NCI-H446 treated with DMSO at 0.1 percent for 48 hours (cell line): Measurements from ENCODE around the gene AOAH.
"Not testable (repeated sequence)": the region's sequence is repeated elsewhere in the genome, so short reads cannot be mapped to it uniquely, and the experiment has no call there.

Experiments used
- DNase-seq: peaks from one replicate; lab custom pipeline; 2025; lab: John Stamatoyannopoulos, UW

The AOAH gene

GRCh38 chr7:36657036-36657660, 67.1 kb downstream of the AOAH start:
- no peak for DNase-seq

DNA sequence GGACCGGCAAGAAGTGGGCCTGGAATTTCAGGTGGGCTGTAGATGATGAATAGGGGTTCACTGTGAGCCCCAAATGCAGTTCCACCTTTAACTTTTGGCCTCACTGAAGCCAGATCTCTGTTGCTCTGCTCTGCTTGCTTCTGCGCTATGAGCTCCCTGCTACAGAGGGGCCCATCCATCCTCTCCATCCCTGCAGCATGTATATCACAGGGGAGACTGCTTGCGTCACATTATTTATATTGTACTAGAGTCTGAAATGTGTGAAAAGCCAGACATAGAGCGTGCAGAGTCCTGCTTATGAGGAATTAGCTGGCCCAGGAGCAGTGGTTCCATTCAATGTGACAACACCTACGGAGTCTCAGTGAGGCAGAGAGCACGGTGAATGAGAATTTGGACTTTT, 69.9 kb downstream of the AOAH start:
- no peak for DNase-seq

DNA sequence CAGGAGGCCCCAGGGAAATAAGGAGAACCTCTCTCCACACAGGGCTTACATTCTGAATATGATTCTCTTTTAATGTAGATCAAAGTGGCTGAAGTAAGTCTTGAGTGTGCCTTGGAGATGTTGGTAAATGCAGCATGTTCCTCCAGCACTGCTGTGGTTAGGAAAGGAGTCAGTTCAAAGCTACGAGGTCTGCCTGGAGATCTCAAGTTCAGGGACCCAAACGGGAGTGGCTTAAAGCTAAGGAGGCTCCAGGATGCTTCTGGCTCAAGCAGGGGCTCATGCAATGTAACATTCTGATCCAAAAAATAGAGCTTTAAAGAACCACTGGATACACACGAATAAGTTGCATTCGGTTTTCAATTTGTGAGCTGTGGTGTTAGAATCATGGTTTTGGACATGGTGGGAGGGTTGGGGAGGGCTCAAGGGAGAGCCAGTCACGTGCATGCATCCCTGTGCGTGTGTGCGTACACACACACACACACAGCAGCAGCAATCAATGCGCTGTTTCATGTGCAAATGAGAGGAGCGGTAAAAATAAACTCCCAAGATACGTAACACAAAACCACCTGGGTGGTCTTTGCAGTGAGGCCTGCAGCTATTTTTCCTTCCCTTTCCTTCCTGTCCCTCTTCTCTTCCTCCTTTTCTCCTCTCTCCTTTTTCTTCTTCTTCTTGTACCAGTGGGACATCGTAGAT, 70.5 kb downstream of the AOAH start:
- no peak for DNase-seq

- DNase-seq: no peak
Observed at GRCh38 chr7:36653008-36653662, 71.2 kb downstream of the AOAH start.

DNA sequence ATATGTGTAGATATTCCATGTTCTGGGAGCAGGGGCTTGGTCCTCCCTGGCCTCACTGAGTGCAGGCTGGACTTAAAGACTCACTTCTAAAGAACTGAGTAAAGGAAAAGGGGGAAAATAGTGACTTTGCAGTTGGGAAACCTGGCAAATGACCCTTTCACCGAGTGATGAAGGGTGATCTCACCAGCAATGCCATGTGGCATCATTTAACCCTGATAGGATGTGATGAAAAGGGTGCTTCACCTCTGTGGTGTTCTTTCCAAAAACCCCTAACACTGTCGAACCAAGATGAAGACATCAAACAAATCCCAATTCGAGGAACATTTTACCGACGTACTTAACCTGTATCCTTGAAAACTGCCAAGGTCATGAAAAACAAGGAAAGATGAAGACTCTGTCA, 71.9 kb downstream of the AOAH start:
- DNase-seq: no peak

GRCh38 chr7:36651404-36651803, 72.9 kb downstream of the AOAH start:
- DNase-seq: no peak

DNA sequence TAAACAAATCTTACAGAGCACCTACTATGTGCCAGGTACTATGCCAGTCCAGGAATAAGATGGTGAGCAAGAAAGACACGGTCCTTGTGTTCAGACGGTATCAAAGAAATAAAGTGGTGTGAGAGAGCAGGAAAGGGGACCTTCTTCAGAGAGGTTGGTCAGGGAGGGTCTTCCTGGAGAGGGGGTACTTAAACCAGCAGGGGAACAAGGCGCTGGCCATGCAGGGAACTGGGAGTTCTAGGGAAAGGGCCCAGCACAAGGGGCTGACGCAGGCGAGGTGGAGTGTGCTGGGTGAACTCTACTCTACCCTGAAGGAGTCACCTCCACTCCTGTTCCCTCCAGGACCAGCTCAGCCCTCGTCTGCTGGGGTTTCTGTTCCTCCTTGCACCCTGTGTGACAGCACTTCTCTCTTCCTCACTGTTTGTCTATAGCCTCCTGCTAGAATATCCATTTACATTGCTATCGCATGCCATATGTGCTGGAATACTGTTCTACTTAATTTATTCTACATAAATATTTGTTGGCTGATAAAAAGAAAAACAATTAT, 73.5 kb downstream of the AOAH start:
- DNase-seq: no peak

DNA sequence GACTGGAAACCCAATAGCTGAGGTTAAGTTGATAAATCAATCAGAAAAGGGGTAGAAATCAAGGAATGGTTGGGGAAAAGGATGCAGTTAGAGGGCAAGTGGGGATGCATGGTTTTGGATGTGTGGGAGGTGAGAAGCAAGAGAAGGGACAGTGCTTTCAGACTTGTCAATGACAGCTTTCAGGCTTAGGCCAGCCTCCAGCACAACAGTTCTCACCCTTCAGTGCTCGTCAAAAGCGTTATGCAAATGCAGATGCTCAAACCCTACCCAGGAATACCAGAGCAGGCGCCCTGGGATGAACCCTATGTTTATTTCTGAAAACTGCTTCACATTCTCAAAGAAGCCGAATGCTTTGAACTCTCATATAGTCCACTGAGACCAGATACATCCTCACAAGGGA, 74.0 kb downstream of the AOAH start:
- DNase-seq: no peak

DNA sequence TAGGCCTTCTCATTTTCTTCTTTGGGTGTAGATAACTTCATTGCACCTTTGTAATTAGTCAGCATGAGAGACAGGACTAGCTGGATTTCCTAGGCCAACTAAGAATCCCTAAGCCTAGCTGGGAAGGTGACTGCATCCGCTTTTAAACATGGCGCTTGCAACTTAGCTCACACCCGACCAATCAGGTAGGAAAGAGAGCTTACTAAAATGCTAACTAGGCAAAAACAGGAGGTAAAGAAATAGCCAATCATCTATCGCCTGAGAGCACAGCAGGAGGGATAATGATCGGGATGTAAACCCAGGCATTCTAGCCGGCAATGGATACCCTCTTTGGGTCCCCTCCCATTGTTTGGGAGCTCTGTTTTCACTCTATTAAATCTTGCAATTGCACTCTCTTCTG, 75.0 kb downstream of the AOAH start:
- DNase-seq: not testable (repeated sequence)

DNA sequence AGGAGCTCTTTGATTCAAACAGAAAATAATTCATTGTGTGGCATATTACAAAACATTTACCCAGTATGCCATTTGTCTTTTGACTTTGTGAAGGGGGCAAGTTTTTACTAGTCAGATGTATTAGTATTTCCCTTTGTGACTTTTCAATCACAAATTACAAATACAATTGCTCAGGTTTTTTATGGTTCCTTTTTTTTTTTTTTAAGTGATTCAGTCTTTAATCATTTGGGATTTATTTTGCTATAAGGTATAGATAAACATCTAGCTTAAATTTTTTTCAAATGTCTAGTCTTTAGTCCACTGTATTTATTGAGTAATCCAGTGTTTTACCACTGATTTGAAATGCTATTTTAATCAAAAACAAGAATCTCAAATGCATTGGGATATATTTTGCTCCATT, 75.9 kb downstream of the AOAH start:
- DNase-seq: no peak

DNA sequence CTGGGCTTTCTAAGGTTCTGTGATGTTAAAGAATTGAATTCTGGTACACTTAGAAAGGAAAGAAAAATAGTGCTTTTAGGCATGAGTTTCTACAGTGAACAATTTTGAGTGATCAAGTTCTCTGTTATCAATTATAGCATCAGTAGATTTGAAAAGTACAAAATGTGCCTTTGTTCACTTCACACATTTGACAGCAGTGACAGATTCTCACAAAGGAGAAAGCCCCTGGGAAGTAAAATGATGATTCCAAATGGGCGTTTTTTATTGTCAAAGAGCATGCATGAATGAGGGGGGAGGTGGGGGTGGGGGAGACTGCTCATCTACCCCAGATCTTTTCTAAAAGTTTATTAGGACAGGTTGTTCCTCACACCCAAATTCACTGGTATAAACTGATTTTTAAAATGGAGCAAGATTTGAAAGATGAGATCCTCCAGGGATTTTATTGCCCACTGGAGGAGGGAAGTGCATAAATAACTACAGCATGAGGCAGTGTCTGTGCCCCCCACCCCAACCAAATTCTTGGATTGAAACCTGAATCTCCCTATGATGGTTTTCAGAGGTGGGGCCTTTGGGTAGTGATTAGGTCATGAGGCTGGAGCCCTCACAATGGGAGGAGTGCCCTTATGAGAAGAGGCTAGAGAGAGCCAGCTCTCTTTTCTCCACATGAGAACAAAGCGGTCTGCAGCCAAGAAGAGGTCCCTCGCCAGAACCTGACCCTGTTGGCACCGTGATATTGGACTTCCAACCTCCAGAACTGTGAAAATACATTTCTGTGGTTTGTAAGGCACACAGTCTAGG, 79.5 kb downstream of the AOAH start:
- no peak for DNase-seq

DNA sequence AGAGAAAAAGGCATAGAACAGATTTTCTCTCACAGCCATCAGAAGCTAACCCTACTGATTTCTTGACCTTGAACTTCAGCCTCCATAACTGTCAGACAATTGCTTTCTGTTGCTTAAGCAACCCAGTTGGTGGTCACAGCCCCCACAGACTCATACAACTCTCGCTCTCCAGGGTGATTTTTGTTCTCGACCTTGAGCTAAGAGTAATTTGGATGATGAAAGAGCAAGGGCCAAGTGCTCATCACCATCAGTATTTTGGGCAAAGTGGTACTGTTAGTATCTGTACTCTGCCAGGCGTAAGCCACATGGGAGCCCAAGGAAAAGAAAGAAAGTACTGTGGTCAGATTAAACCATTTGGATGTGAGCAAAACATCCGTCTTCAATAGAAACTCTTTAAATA, 81.9 kb downstream of the AOAH start:
- no peak for DNase-seq

DNA sequence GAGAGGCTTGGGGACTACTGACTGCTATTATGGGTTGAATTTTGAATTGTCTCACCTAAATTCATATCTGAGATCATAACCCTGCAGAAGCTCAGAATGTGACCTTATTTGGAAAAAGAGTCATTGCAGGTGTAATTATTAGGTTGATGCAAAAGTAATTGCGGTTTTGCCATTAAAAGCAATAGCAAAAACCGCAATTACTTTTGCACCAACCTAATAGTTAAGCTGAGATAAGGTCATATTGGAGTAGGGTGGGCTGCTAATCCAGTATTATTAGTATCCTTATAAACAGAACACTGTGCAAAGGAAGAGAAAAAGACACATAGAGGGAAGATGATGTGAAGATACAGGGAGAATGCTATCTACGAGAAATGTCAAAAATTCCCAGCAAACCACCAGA, 82.3 kb downstream of the AOAH start:
- DNase-seq: no peak

DNA sequence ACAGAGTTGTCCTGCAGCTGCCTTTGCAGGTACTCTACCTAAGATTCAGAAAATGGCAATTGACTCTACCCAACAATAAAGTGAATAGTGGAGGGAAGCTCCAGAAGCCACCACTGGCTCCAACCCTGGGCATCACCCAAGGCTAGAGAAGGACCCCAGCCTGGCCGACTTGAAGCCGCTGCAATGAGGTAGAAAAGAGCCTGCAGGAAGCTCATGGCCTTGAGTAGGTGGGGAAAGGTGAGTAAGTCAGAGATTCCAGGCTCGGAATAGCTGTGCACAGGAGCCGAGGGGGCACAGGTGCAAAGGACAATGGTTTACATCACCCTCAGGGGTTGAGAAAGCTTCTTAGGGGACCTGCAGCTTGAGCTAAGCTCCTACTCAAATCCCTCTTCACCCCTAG, 83.6 kb downstream of the AOAH start:
- no peak for DNase-seq

DNA sequence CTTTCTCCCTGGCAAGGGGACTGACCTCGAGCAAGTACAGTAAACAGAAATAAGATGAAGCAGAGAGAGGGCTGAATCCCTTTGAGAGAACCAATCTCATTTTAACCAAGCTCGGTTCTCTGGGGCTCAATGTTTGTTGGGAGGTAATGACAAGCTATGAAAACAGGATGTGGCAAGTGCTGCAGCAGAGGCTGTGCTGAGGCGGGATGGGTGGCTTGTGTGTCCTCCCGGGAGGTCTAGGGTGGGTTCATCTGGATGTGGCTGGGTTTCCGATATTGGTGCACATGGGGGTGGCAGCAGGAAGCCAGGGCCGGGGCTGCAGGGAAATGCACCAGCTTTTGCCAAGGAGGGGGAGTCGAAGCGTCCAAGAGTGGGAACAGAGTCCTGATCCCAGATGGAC, 84.5 kb downstream of the AOAH start:
- DNase-seq: no peak

DNA sequence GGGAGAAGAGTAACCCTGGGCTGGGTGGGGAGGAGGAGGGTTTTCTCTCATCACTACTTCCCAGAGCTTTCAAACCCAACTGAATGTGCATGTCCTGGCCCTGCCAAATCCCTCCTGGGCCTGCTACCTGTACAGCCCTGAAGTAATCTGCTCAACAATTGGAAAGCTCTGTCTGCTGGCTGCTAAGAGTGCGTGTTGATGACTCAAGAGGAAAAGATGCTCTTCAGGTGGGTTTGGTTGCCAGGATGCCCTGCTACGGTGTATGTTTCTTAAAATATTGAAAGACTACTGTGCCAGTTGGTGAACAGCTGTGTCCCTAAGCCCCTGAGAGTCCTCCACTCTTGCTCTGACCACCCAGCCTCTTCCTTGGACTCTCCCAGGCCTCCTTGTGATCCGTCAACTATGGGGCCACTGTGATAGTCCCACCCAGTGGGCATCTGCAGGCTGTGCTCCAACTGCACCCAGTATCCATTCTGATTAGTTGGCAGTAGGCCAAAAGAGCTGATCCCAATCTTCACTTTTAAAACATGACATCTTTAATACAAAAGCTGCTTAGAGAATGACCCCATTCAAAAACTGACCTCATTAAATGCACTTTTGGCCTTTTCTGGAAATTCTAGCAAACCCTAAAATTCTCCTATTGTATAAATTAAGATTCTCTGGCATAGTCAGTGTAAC, 85.6 kb downstream of the AOAH start:
- DNase-seq: no peak

DNA sequence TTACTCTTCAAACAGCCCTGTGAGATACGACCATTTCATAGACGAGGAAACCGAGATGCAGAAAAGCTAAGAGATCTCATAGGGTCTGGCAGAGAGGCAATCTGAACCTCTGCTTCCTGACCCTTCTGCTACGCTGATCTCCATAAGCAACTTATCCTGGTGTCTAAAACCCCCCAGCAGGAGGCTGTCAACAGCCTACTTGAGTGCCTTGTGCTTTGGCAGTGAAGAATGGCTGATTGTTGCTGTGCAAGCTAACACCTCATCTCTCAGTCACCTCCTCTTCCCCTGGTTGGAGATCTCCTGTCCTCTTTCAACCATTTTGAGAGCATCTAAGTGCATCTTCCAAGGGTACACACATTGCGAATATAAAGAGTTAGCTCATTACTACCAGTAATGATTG, 86.2 kb downstream of the AOAH start:
- DNase-seq: peak; percentile 2

GRCh38 chr7:36637417-36637816, 86.9 kb downstream of the AOAH start:
- DNase-seq: no peak

- DNase-seq: peak; percentile 22
Observed at GRCh38 chr7:36636126-36636525, 88.2 kb downstream of the AOAH start.

- no peak for DNase-seq
Observed at GRCh38 chr7:36635091-36635490, 89.2 kb downstream of the AOAH start.

DNA sequence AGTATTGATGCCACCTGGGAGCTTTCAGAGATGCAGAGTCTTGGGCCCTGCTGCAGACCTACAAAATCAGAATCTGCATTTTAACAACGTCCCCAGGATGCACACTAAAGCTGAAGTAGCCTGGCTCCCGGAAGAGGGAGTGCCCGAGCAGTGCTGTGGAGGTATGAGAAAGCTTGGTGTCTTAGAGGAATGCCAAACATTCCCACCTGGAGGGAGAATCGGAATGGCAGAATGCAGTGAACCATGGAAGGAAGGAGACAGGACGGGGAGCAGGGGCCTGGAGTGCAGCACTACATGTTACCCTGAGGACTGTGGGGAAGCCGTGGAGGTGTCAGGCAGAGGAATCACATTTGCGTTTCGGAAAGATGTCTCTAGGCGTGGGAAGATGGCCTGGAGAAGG, 90.9 kb downstream of the AOAH start:
- DNase-seq: no peak

GRCh38 chr7:36630112-36630650, 94.1 kb downstream of the AOAH start:
- DNase-seq: no peak
